ENCODE measurements around the gene DNAL4.

Gene DNAL4

GRCh38 chr22:38730411-38730871 lies 63.5 kb downstream of the DNAL4 start:
- no peak for DNase-seq (ENCODE audit: insufficient read length, low spot score)
- TF ChIP-seq POLR2A (IDR thresholded peaks at IDR 0.05; ENCODE audit: low read depth, low read length), result no peak

DNA sequence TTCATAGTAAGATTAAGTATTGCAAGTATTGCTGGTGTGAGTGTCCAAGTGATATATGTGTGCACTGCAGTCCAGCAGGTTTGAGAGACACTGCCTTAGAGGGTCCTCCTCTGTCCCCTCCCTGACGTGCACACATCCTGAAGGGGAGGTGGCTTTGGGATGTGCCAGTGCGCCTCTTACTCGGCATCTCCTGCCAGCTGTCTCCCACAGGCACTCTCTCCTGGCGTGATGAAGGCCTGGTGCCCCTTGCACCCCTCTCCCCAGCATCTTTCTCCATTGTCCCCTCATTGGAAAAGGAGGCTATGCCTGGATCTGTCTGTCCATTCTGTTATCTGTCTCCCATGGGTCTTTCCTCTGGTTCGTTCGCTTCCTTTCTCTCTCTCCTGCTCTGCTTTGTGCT lies 64.0 kb downstream of the DNAL4 start:
- TF ChIP-seq POLR2A (IDR thresholded peaks at IDR 0.05; ENCODE audit: low read depth, low read length), result no peak
- FAIRE-seq, result no peak
- no peak for DNase-seq (ENCODE audit: insufficient read length, low spot score)

More at GRCh38 chr22:38730411-38730871, 63.5 kb downstream of the DNAL4 start:
- FAIRE-seq, result no peak

GRCh38 chr22:38728871-38729796 lies 64.8 kb downstream of the DNAL4 start:
- FAIRE-seq (no peak), DNase-seq (ENCODE audit: insufficient read length, low spot score) (no peak)
- TF ChIP-seq POLR2A (IDR thresholded peaks at IDR 0.05; ENCODE audit: low read depth, low read length), result no peak
